H1 (cell line): ENCODE results near the gene CRIP1. TPM values are rescaled to one million over a fixed set of nuclear protein-coding genes. Genes with fewer than 3 reads are reported as not detected.

Experiments used
- CTCF ChIA-PET: fragments of 300-600 bp; sonication (Branson Sonifier 250); formaldehyde crosslinking; loops from one replicate; lab custom pipeline; 2021; ENCODE audit not compliant: partially characterized antibody; lab: Charles Lee
- POLR2A ChIA-PET: fragments of 300-600 bp; sonication (Branson Sonifier 250); formaldehyde crosslinking; loops from one replicate; lab custom pipeline; 2021; ENCODE audit warnings: inconsistent platforms; ENCODE audit not compliant: partially characterized antibody; lab: Charles Lee
- DNase-seq, 2 experiments: peaks; one replicate each; pipeline versions ENCODE4 v3.0.0 to v3.0.0-alpha.2; 2010 to 2022; ENCODE audit warnings: low spot score in 2 of 2, low read depth in 1 of 2, mixed read lengths in 1 of 2
- FAIRE-seq: peaks from 2 replicates; lab custom pipeline; 2011; peaks lifted over from hg19 to GRCh38; lab: Jason Lieb, UNC
- H2AFZ ChIP-seq: 2 replicates; pipeline ENCODE4 v1.8.1; 2012; ENCODE audit warnings: low read length, inconsistent platforms
- H2AK5ac ChIP-seq: 2 replicates; pipeline ENCODE4 v1.6.1; 2013; ENCODE audit warnings: low read depth, low read length
- H2BK120ac ChIP-seq: replicated peaks from 2 replicates; pipeline ENCODE3; 2013; ENCODE audit warnings: low read depth, low read length, inconsistent platforms
- H2BK12ac ChIP-seq: 2 replicates; pipeline ENCODE4 v1.6.1; 2013; ENCODE audit warnings: low read depth, low read length
- H2BK15ac ChIP-seq: 2 replicates; pipeline ENCODE4 v1.6.1; 2013; ENCODE audit warnings: low read length
- H2BK20ac ChIP-seq: 2 replicates; pipeline ENCODE4 v1.6.1; 2013; ENCODE audit warnings: low read length
- H2BK5ac ChIP-seq: 2 replicates; pipeline ENCODE4 v1.6.1; 2013; ENCODE audit warnings: low read depth, low read length
- H3K14ac ChIP-seq: 2 replicates; pipeline ENCODE4 v1.6.1; 2013; ENCODE audit warnings: inconsistent platforms; ENCODE audit not compliant: insufficient read length
- H3K18ac ChIP-seq: 2 replicates; pipeline ENCODE4 v1.6.1; 2013; ENCODE audit warnings: low read length; ENCODE audit errors: extremely low read depth
- H3K23ac ChIP-seq: 2 replicates; pipeline ENCODE4 v1.6.1; 2013; ENCODE audit warnings: inconsistent platforms; ENCODE audit not compliant: insufficient read length
- H3K23me2 ChIP-seq: 2 replicates; pipeline ENCODE4 v1.6.1; 2013; ENCODE audit warnings: low read depth, low read length
- H3K27ac ChIP-seq: 2 replicates; pipeline ENCODE4 v1.6.1; 2011; ENCODE audit warnings: low read depth, low read length, inconsistent platforms
- H3K27me3 ChIP-seq, 4 experiments: replicated peaks in 1 of 4; 1 replicate in 1 of 4; 2 replicates in 3 of 4; pipeline versions ENCODE4 v1.6.1 to v1.8.1; 2011 to 2013; ENCODE audit warnings: low read length in 3 of 4, mild to moderate bottlenecking in 3 of 4, inconsistent platforms in 2 of 4, mixed read lengths in 2 of 4, moderate library complexity in 1 of 4; ENCODE audit not compliant: control insufficient read depth in 3 of 4, insufficient read depth in 3 of 4; ENCODE audit errors: extremely low read depth in 1 of 4
- H3K36me3 ChIP-seq, 4 experiments: 2 replicates each; pipeline versions ENCODE4 v1.6.1 to v1.8.1; 2011 to 2013; ENCODE audit warnings: mild to moderate bottlenecking in 4 of 4, low read length in 3 of 4, moderate library complexity in 2 of 4, control low read depth in 1 of 4, inconsistent platforms in 1 of 4; ENCODE audit not compliant: insufficient read depth in 4 of 4, control insufficient read depth in 2 of 4
- H3K4ac ChIP-seq: replicated peaks from 2 replicates; pipeline ENCODE3; 2013; ENCODE audit warnings: low read length, low read depth, mixed read lengths, inconsistent platforms; ENCODE audit not compliant: insufficient read length
- H3K4me1 ChIP-seq, 4 experiments: replicated peaks in 1 of 4; 1 replicate in 1 of 4; 2 replicates in 3 of 4; pipeline versions ENCODE4 v1.6.1 to v1.8.1; 2011 to 2013; ENCODE audit warnings: low read length in 3 of 4, inconsistent platforms in 2 of 4, mixed read lengths in 1 of 4; ENCODE audit not compliant: insufficient read depth in 4 of 4, control insufficient read depth in 3 of 4
- H3K4me2 ChIP-seq, 2 experiments: 2 replicates each; pipeline versions ENCODE4 v1.6.1 to v1.8.1; 2011 to 2013; ENCODE audit warnings: low read depth in 2 of 2, low read length in 2 of 2, control low read depth in 1 of 2, inconsistent platforms in 1 of 2, mild to moderate bottlenecking in 1 of 2; ENCODE audit not compliant: insufficient read depth in 1 of 2
- H3K4me3 ChIP-seq, 4 experiments: fragments of 200-600, 300-600 bp in 1 of 4; sonication (generic), shearing (Covaris generic), sonication (Bioruptor Twin) in 1 of 4; 2 replicates each; pipeline versions ENCODE4 v1.5.1 to v1.8.1; 2011 to 2016; ENCODE audit warnings: low read length in 4 of 4, low read depth in 3 of 4, control low read depth in 2 of 4, inconsistent platforms in 2 of 4, mild to moderate bottlenecking in 2 of 4, mixed read lengths in 1 of 4, moderate library complexity in 1 of 4; ENCODE audit not compliant: insufficient read depth in 2 of 4; ENCODE audit errors: extremely low read depth in 1 of 4
- H3K56ac ChIP-seq: replicated peaks from 2 replicates; pipeline ENCODE3; 2013; ENCODE audit warnings: low read depth, mild to moderate bottlenecking, mixed read lengths, low read length, inconsistent platforms; ENCODE audit not compliant: insufficient read length
- H3K79me1 ChIP-seq: 2 replicates; pipeline ENCODE4 v1.6.1; 2013; ENCODE audit warnings: low read depth, low read length, control low read depth
- H3K79me2 ChIP-seq, 2 experiments: 2 replicates each; pipeline versions ENCODE4 v1.6.1 to v1.8.1; 2012 to 2013; ENCODE audit warnings: low read length in 2 of 2, mild to moderate bottlenecking in 2 of 2, inconsistent platforms in 1 of 2; ENCODE audit not compliant: insufficient read depth in 2 of 2, control insufficient read depth in 1 of 2
- H3K9ac ChIP-seq, 4 experiments: replicated peaks in 1 of 4; 1 replicate in 1 of 4; 2 replicates in 3 of 4; pipeline versions ENCODE4 v1.6.1 to v1.8.1; 2011 to 2013; ENCODE audit warnings: low read depth in 3 of 4, low read length in 3 of 4, control low read depth in 2 of 4, mild to moderate bottlenecking in 2 of 4, moderate library complexity in 2 of 4, inconsistent platforms in 1 of 4; ENCODE audit errors: extremely low read depth in 1 of 4
- H3K9me3 ChIP-seq, 2 experiments: 2 replicates each; pipeline versions ENCODE4 v1.6.1 to v1.8.1; 2012 to 2013; ENCODE audit warnings: mild to moderate bottlenecking in 2 of 2, moderate library complexity in 2 of 2, control low read depth in 1 of 2, inconsistent platforms in 1 of 2, low read depth in 1 of 2, low read length in 1 of 2, mixed read lengths in 1 of 2; ENCODE audit not compliant: insufficient read depth in 2 of 2
- H4K20me1 ChIP-seq, 2 experiments: replicated peaks in 1 of 2; 2 replicates each; pipeline versions ENCODE3 to v1.8.1; 2011 to 2013; ENCODE audit warnings: inconsistent platforms in 2 of 2, low read length in 2 of 2, mild to moderate bottlenecking in 1 of 2; ENCODE audit not compliant: insufficient read depth in 2 of 2, control insufficient read depth in 1 of 2
- H4K5ac ChIP-seq: 2 replicates; pipeline ENCODE4 v1.6.1; 2013; ENCODE audit warnings: low read length, low read depth, mixed read lengths, inconsistent platforms; ENCODE audit not compliant: insufficient read length
- H4K8ac ChIP-seq: 2 replicates; pipeline ENCODE4 v1.8.0; 2013; ENCODE audit warnings: mild to moderate bottlenecking, moderate library complexity, low read length, inconsistent platforms; ENCODE audit not compliant: insufficient read depth; ENCODE audit errors: extremely low read depth
- H4K91ac ChIP-seq: replicated peaks from 2 replicates; pipeline ENCODE3; 2013; ENCODE audit warnings: low read length, mixed read lengths, inconsistent platforms; ENCODE audit not compliant: insufficient read length
- WGBS, 2 experiments: shearing (Covaris generic) in 1 of 2; methylation state at CpG; one replicate each; pipeline versions ENCODE4 v1.1.6 to v1.1.7; 2013 to 2015; ENCODE audit warnings: low lambda C conversion rate in 2 of 2, mixed read lengths in 2 of 2, inconsistent platforms in 1 of 2, low coverage in 1 of 2, missing lambda C conversion rate in 1 of 2; ENCODE audit not compliant: insufficient replicate concordance in 2 of 2, insufficient coverage in 1 of 2, insufficient read length in 1 of 2; ENCODE audit errors: extremely low coverage in 1 of 2, missing lambda C conversion rate in 1 of 2; 5-methylcytosine and 5-hydroxymethylcytosine counted together
- polyA plus RNA-seq, 7 experiments: library from polyadenylated mRNA; depleted of rRNA in 3 of 7; stranded (reverse) in 5 of 7; unstranded in 2 of 7; fragments of >200 nt in 5 of 7; fragments of 200-250 nt in 2 of 7; gene quantifications; 1 replicate in 5 of 7; 2 replicates in 1 of 7; 4 replicates in 1 of 7; pipeline versions ENCODE4 v1.2.1 to v1.2.3, GENCODE V29; 2011 to 2013; ENCODE audit warnings: missing spikeins in 2 of 7, mixed read lengths in 2 of 7
- total RNA-seq: library from RNA; stranded (reverse); fragmentation: NEBNext Ultra II Directional; extraction: Animal tissue kit (Norgen Biotek cat#: 25700); gene quantifications from 2 replicates; pipeline ENCODE4 v1.2.1, GENCODE V29; 2021

CRIP1 gene
- total and polyA plus RNA-seq, 2 of the 8 experiments (the other 6 are each of a cell fraction or from before 2014, with no cell fraction given), result 1.2 to 2.2 TPM

- no peak overlapping the region for H2BK12ac ChIP-seq
- no peak overlapping the region for H3K4me2 ChIP-seq
- no peak overlapping the region for H2BK5ac ChIP-seq
- no peaks in the 10 kb centered on the region; a peak in 1 of 4 replicates for H3K79me2 ChIP-seq
- H3K56ac ChIP-seq, result no peak overlapping the region
- H2AK5ac ChIP-seq, result no peak overlapping the region
- peaks cover 2% of the 10 kb centered on the region; the same call in 1 of the 2 replicates for H3K79me1 ChIP-seq
- H3K27ac ChIP-seq, result peak overlapping the region; percentile 33; the same call in 1 of the 2 replicates
- no peak overlapping the region for H2BK20ac ChIP-seq
- no peak overlapping the region for H3K9ac ChIP-seq
- H4K20me1 ChIP-seq, result peaks cover 9 to 20% of the 10 kb centered on the region in 2 experiments
- no peak overlapping the region for H3K4me3 ChIP-seq
- 91% methylated on average over 22 of the region's 22 CpGs; no CpG with 5 or more reads in 1 of the 2 experiments for WGBS, 2 experiments
- no peak overlapping the region for H4K91ac ChIP-seq
- H2AFZ ChIP-seq, result no peak overlapping the region
- no peak overlapping the region for H2BK120ac ChIP-seq
- H4K8ac ChIP-seq, result no peak overlapping the region
- H2BK15ac ChIP-seq, result no peak overlapping the region
- no peaks in the 10 kb centered on the region for H3K27me3 ChIP-seq
- no peak overlapping the region for H3K18ac ChIP-seq
- POLR2A ChIA-PET, result interaction anchor here (0.9 to 1.8 kb wide), 7 partner anchors 11 to 68 kb away, joined by 3 to 6 read pairs (median 3); no protein-coding TSS in a partner anchor
- H3K23ac ChIP-seq, result no peak overlapping the region
- peaks cover 18 to 71% (median 41%) of the 10 kb centered on the region in 4 experiments for H3K36me3 ChIP-seq
- no peak overlapping the region for H4K5ac ChIP-seq
- no peaks in the 10 kb centered on the region for H3K9me3 ChIP-seq
- no peaks in the 10 kb centered on the region for H3K23me2 ChIP-seq
- H3K4ac ChIP-seq, result no peak overlapping the region
- CTCF ChIA-PET, result interaction anchor here (0.7 to 2.4 kb wide), 16 partner anchors 9 to 256 kb away, joined by 3 to 13 read pairs (median 4); no protein-coding TSS in a partner anchor
- H3K4me1 ChIP-seq, result 0 out of 7 replicates have a peak, but pooled peaks cover 0 to 3% (median 0%) of the 10 kb centered on the region in 4 experiments
- DNase-seq, result no peak
- H3K14ac ChIP-seq, result no peak overlapping the region
- no peak for FAIRE-seq
Measured at GRCh38 chr14:105456736-105457617, 29.7 kb upstream of the CRIP1 start.
